Measurements from ENCODE around the gene DGCR2.

Gene DGCR2

GRCh38 chr22:19109198-19110063 is 12.8 kb downstream of the DGCR2 start:
- no peak overlapping the region for H3K27ac ChIP-seq
- no peak for TF ChIP-seq CTCF (conservative IDR thresholded peaks at IDR 0.05)
- no peak for TF ChIP-seq ZFX (IDR thresholded peaks at IDR 0.05)

GRCh38 chr22:19108807-19109197 is 13.4 kb downstream of the DGCR2 start:
- TF ChIP-seq ZFX (IDR thresholded peaks at IDR 0.05) (no peak), CTCF (conservative IDR thresholded peaks at IDR 0.05) (no peak)
- H3K27ac ChIP-seq: no peak overlapping the region

GRCh38 chr22:19107730-19108074 is 14.5 kb downstream of the DGCR2 start:
- TF ChIP-seq ZFX (IDR thresholded peaks at IDR 0.05) (no peak), CTCF (conservative IDR thresholded peaks at IDR 0.05) (no peak)
- no peak overlapping the region for H3K27ac ChIP-seq

- no peak overlapping the region for H3K27ac ChIP-seq
- no peak for TF ChIP-seq CTCF (conservative IDR thresholded peaks at IDR 0.05)
Observed at GRCh38 chr22:19106886-19107729, 15.1 kb downstream of the DGCR2 start.

GRCh38 chr22:19105867-19106802 is 16.1 kb downstream of the DGCR2 start:
- H3K27ac ChIP-seq: no peak overlapping the region
- TF ChIP-seq ZFX (IDR thresholded peaks at IDR 0.05) (no peak), CTCF (conservative IDR thresholded peaks at IDR 0.05) (no peak; the same call in 1 of the 2 replicates)

GRCh38 chr22:19105456-19105855 is 16.8 kb downstream of the DGCR2 start:
- no peak for TF ChIP-seq ZFX (IDR thresholded peaks at IDR 0.05)
- TF ChIP-seq CTCF (conservative IDR thresholded peaks at IDR 0.05): no peak

More at GRCh38 chr22:19105456-19105855, 16.8 kb downstream of the DGCR2 start:
- H3K27ac ChIP-seq: no peak overlapping the region

All from C4-2B (cell line).